ENCODE results near the gene PHF12.
"Not testable (repeated sequence)": the region's sequence is repeated elsewhere in the genome, so short reads cannot be mapped to it uniquely, and the experiment has no call there.

PHF12 gene

GRCh38 chr17:28903546-28903841 is 47.8 kb downstream of the PHF12 start:
- DNase-seq (ENCODE audit: low read depth in 2 of 2), result not testable (repeated sequence)

GRCh38 chr17:28902819-28903545 is 48.3 kb downstream of the PHF12 start, which contains the start of gene DHRS13:
TSS of gene DHRS13 (minus strand) at chr17:28903079. CDS start at chr17:28902944, 135 bp downstream.
- DNase-seq (ENCODE audit: low read depth in 2 of 2), result peak; percentile 90

- peak in 1 of 2 donors; percentile 31 for DNase-seq (ENCODE audit: low read depth in 2 of 2)
These were observed 49.2 kb downstream of the PHF12 start for GRCh38 chr17:28901866-28902818.

GRCh38 chr17:28900986-28901726 is 50.2 kb downstream of the PHF12 start:
- no peak for DNase-seq (ENCODE audit: low read depth in 2 of 2)

GRCh38 chr17:28899212-28899815 is 52.0 kb downstream of the PHF12 start:
- no peak for DNase-seq (ENCODE audit: low read depth in 2 of 2)

GRCh38 chr17:28898527-28898955 is 52.8 kb downstream of the PHF12 start:
- no peak for DNase-seq (ENCODE audit: low read depth in 2 of 2)

- no peak for DNase-seq (ENCODE audit: low read depth in 2 of 2)
These were observed 53.4 kb downstream of the PHF12 start for GRCh38 chr17:28897769-28898526.

- DNase-seq (ENCODE audit: low read depth in 2 of 2), result peak; percentile 33 to 39
These were observed 54.2 kb downstream of the PHF12 start, which contains the start of gene FLOT2 for GRCh38 chr17:28896884-28897768. TSS of gene FLOT2 (minus strand) at chr17:28897733. CDS start at chr17:28897574, 159 bp downstream.

GRCh38 chr17:28896491-28896883 is 54.8 kb downstream of the PHF12 start:
- DNase-seq (ENCODE audit: low read depth in 2 of 2), result no peak

- no peak for DNase-seq (ENCODE audit: low read depth in 2 of 2)
These were observed 55.4 kb downstream of the PHF12 start for GRCh38 chr17:28895794-28896447.

GRCh38 chr17:28893248-28894183 is 57.8 kb downstream of the PHF12 start:
- DNase-seq (ENCODE audit: low read depth in 2 of 2), result not testable (repeated sequence)

GRCh38 chr17:28892024-28892423 is 59.3 kb downstream of the PHF12 start:
- no peak for DNase-seq (ENCODE audit: low read depth in 2 of 2)

GRCh38 chr17:28891201-28891600 is 60.1 kb downstream of the PHF12 start:
- DNase-seq (ENCODE audit: low read depth in 2 of 2), result no peak

GRCh38 chr17:28889996-28890395 is 61.3 kb downstream of the PHF12 start:
- no peak for DNase-seq (ENCODE audit: low read depth in 2 of 2)

GRCh38 chr17:28888832-28889231 is 62.5 kb downstream of the PHF12 start:
- DNase-seq (ENCODE audit: low read depth in 2 of 2), result no peak

- DNase-seq (ENCODE audit: low read depth in 2 of 2), result no peak
These were observed 63.3 kb downstream of the PHF12 start for GRCh38 chr17:28887871-28888471.

GRCh38 chr17:28885951-28886350 is 65.4 kb downstream of the PHF12 start:
- DNase-seq (ENCODE audit: low read depth in 2 of 2), result no peak

GRCh38 chr17:28885363-28885762 is 66.0 kb downstream of the PHF12 start:
- no peak for DNase-seq (ENCODE audit: low read depth in 2 of 2)

Measured in stimulated activated CD8-positive, alpha-beta memory T cell treated with anti-CD3 and anti-CD28 coated beads, Interleukin-2, amount 100 ng/mL, for 1 hour (primary cell).